HL-60 (cell line): ENCODE measurements around the gene DUSP7.

Experiments
- CTCF ChIP-seq: IDR thresholded peaks from one replicate; pipeline ENCODE4 v1.5.1; 2011; ENCODE audit warnings: low read length, control low read depth, inconsistent platforms; ENCODE audit not compliant: insufficient read depth
- SPI1 ChIP-seq: IDR thresholded peaks from 2 replicates; pipeline ENCODE4 v1.6.1; 2012; ENCODE audit warnings: low read depth, mild to moderate bottlenecking, borderline replicate concordance

- TF ChIP-seq CTCF (no peak), SPI1 (no peak)
These were observed 16.9 kb downstream of the DUSP7 start for GRCh38 chr3:52039426-52039825.
